Aorta (tissue), 5 donors: ENCODE results near the gene ACTBL2. TPM values are rescaled to one million over a fixed set of nuclear protein-coding genes. Genes with fewer than 3 reads are reported as not detected.
"Not testable (repeated sequence)": the region's sequence is repeated elsewhere in the genome, so short reads cannot be mapped to it uniquely, and the experiment has no call there.

Experiments used
- ATAC-seq: fragments of 200-7000 bp; cut with Tn5 transposase; one replicate; pipeline ENCODE4 v1.9.1; 2022; ENCODE audit warnings: moderate library complexity; ENCODE audit not compliant: low FRiP score
- DNase-seq, 2 donors: peaks; one replicate each; pipeline ENCODE4 v3.0.0-alpha.2; 2020
- H3K27ac ChIP-seq, 2 donors: one replicate each; pipeline ENCODE4 v1.5.1; 2013; ENCODE audit warnings: low read length in 2 of 2, mild to moderate bottlenecking in 2 of 2, moderate library complexity in 2 of 2, control low read depth in 1 of 2, inconsistent platforms in 1 of 2, low read depth in 1 of 2
- H3K27me3 ChIP-seq, 2 donors: one replicate each; pipeline ENCODE4 v1.6.1; 2013; ENCODE audit warnings: control low read depth in 1 of 2, low read length in 1 of 2, mild to moderate bottlenecking in 1 of 2, moderate library complexity in 1 of 2; ENCODE audit not compliant: insufficient read depth in 2 of 2, control insufficient read depth in 1 of 2
- H3K36me3 ChIP-seq, 2 donors: one replicate each; pipeline ENCODE4 v1.6.1; 2013; ENCODE audit warnings: control low read depth in 1 of 2, low read length in 1 of 2, mild to moderate bottlenecking in 1 of 2; ENCODE audit not compliant: insufficient read depth in 2 of 2, control insufficient read depth in 1 of 2
- H3K4me1 ChIP-seq, 2 donors: one replicate each; pipeline ENCODE4 v1.6.1; 2013; ENCODE audit warnings: low read length in 2 of 2, control low read depth in 1 of 2, mild to moderate bottlenecking in 1 of 2, moderate library complexity in 1 of 2; ENCODE audit not compliant: insufficient read depth in 2 of 2, control insufficient read depth in 1 of 2
- H3K4me3 ChIP-seq, 2 donors: one replicate each; pipeline ENCODE4 v1.5.1; 2013; ENCODE audit warnings: low read length in 2 of 2, control low read depth in 1 of 2, mild to moderate bottlenecking in 1 of 2
- H3K9me3 ChIP-seq: one replicate; pipeline ENCODE4 v1.6.1; 2013; ENCODE audit warnings: mild to moderate bottlenecking, low read length; ENCODE audit not compliant: control insufficient read depth
- WGBS, 2 donors: extraction: QIAGEN DNeasy Blood & Tissue Kit; methylation state at CpG; one replicate each; pipeline ENCODE4 v1.1.7; 2013; 5-methylcytosine and 5-hydroxymethylcytosine counted together
- intact Hi-C, 2 donors: fragments of 100-400 bp; cut with DNase I; formaldehyde crosslinking; loops; one replicate each; pipeline versions ENCODE4 v1.14.2 to v1.15.0; 2022
- long read RNA-seq, 2 donors: library from polyadenylated mRNA; unstranded; transcript quantifications; one replicate each; pipeline ENCODE4 v2.0.0, GENCODE V29; 2020 to 2021
- polyA plus RNA-seq, 2 donors: library from polyadenylated mRNA; stranded (reverse); fragments of 200-250 nt; gene quantifications; one replicate each; pipeline ENCODE4 v1.2.3, GENCODE V29; 2013
- total RNA-seq, 2 donors: library from RNA; stranded (reverse); fragmentation: NEBNext Ultra II Directional; extraction: Animal tissue kit (Norgen Biotek cat#: 25700); gene quantifications; one replicate each; pipeline ENCODE4 v1.2.1, GENCODE V29; 2021
- donor health status: healthy with polysubstance abuse.
- donor health status: Bipolar disorder and iron deficiency.
- donor health status: DM: no; HTN: no; CAD: no.
- donor health status: DM: no; HTN: no; CAD: no.
- donor health status: DM: yes; HTN: yes; CAD: no.

ACTBL2 gene
- not detected for total RNA-seq
- not detected for polyA plus RNA-seq
- long read RNA-seq, donor 1: 0 reads
- long read RNA-seq, donor 2: 0 reads

- DNase-seq (no peak), ATAC-seq (no peak)
- Histone ChIP-seq H3K27me3 (no peaks in the 10 kb centered on the region), H3K4me3 (no peak within 1 kb of the TSS), H3K36me3 (no peaks in the 10 kb centered on the region), H3K9me3 (no peaks in the 10 kb centered on the region), H3K4me1 (no peaks in the 10 kb centered on the region), H3K27ac (no peak within 1 kb of the TSS)
- intact Hi-C loops: no loop called here
- WGBS, 2 donors: 88 to 93% methylated on average over 5 of the region's 5 CpGs
These were observed at the start of gene ACTBL2 for GRCh38 chr5:57482671-57483106. Gene ACTBL2 (minus strand): TSS chr5:57482811. CDS start chr5:57482707, 104 bp downstream.

GRCh38 chr5:57531333-57531732 is 48.7 kb upstream of the ACTBL2 start:
- H3K27ac ChIP-seq: no peak overlapping the region
- WGBS, 2 donors: 86 to 89% methylated on average over 1 of the region's 1 CpG
- no peaks in the 10 kb centered on the region for H3K4me1 ChIP-seq
- DNase-seq (no peak), ATAC-seq (no peak)
- intact Hi-C loops: no loop called here
- H3K36me3 ChIP-seq: no peaks in the 10 kb centered on the region
- H3K9me3 ChIP-seq: no peaks in the 10 kb centered on the region
- H3K27me3 ChIP-seq: no peaks in the 10 kb centered on the region
- H3K4me3 ChIP-seq: no peak overlapping the region

GRCh38 chr5:57529864-57530263 is 47.3 kb upstream of the ACTBL2 start:
- WGBS, 2 donors: 91 to 97% methylated on average over 4 of the region's 4 CpGs

GRCh38 chr5:57527870-57528269 is 45.3 kb upstream of the ACTBL2 start:
- WGBS, 2 donors: 69 to 74% methylated on average over 4 of the region's 4 CpGs
- Histone ChIP-seq H3K27me3 (no peaks in the 10 kb centered on the region), H3K9me3 (no peaks in the 10 kb centered on the region), H3K4me1 (no peaks in the 10 kb centered on the region), H3K27ac (no peak overlapping the region), H3K36me3 (no peaks in the 10 kb centered on the region), H3K4me3 (no peak overlapping the region)
- DNase-seq (no peak), ATAC-seq (no peak)
- intact Hi-C loops: no loop called here

More at GRCh38 chr5:57529864-57530263, 47.3 kb upstream of the ACTBL2 start:
- Histone ChIP-seq H3K4me3 (no peak overlapping the region), H3K27ac (no peak overlapping the region), H3K36me3 (no peaks in the 10 kb centered on the region), H3K9me3 (no peaks in the 10 kb centered on the region), H3K4me1 (no peaks in the 10 kb centered on the region), H3K27me3 (no peaks in the 10 kb centered on the region)
- ATAC-seq: no peak
- no peak for DNase-seq
- intact Hi-C loops: no loop called here

GRCh38 chr5:57524348-57525060 is 41.9 kb upstream of the ACTBL2 start:
- no peak for DNase-seq
- H3K27ac ChIP-seq: no peak overlapping the region
- H3K4me1 ChIP-seq: no peaks in the 10 kb centered on the region
- intact Hi-C loops: no loop called here
- H3K4me3 ChIP-seq: no peak overlapping the region
- H3K36me3 ChIP-seq: no peaks in the 10 kb centered on the region
- H3K9me3 ChIP-seq: peaks cover 3% of the 10 kb centered on the region
- WGBS, 2 donors: 79 to 80% methylated on average over 6 of the region's 6 CpGs
- no peak for ATAC-seq
- H3K27me3 ChIP-seq: no peaks in the 10 kb centered on the region

GRCh38 chr5:57522477-57522876 is 39.9 kb upstream of the ACTBL2 start:
- WGBS, 2 donors: 93 to 95% methylated on average over 4 of the region's 4 CpGs
- ATAC-seq, H3K27me3 ChIP-seq, intact Hi-C loops, H3K27ac ChIP-seq, H3K9me3 ChIP-seq, H3K4me1 ChIP-seq, DNase-seq, H3K4me3 ChIP-seq, H3K36me3 ChIP-seq: not testable (repeated sequence)

- H3K27me3 ChIP-seq, H3K4me1 ChIP-seq, H3K36me3 ChIP-seq, H3K9me3 ChIP-seq, intact Hi-C loops, H3K27ac ChIP-seq, H3K4me3 ChIP-seq, ATAC-seq, DNase-seq: not testable (repeated sequence)
- WGBS, 2 donors: 97 to 98% methylated on average over 16 to 17 of the region's 17 CpGs
These were observed 35.8 kb upstream of the ACTBL2 start for GRCh38 chr5:57518415-57518814.

GRCh38 chr5:57517250-57517649 is 34.6 kb upstream of the ACTBL2 start:
- intact Hi-C loops: no loop called here
- Histone ChIP-seq H3K9me3 (peaks cover 7% of the 10 kb centered on the region), H3K4me1 (no peaks in the 10 kb centered on the region), H3K27me3 (no peaks in the 10 kb centered on the region), H3K36me3 (peaks cover 0 to 1% of the 10 kb centered on the region in 2 donors), H3K27ac (no peak overlapping the region), H3K4me3 (no peak overlapping the region)
- 85 to 92% methylated on average over 1 of the region's 1 CpG for WGBS, 2 donors
- ATAC-seq (no peak), DNase-seq (no peak)

GRCh38 chr5:57513785-57514184 is 31.2 kb upstream of the ACTBL2 start:
- DNase-seq (no peak), ATAC-seq (no peak)
- Histone ChIP-seq H3K4me1 (no peaks in the 10 kb centered on the region), H3K27me3 (no peaks in the 10 kb centered on the region), H3K9me3 (peaks cover 3% of the 10 kb centered on the region), H3K27ac (no peak overlapping the region), H3K36me3 (peaks cover 0 to 1% of the 10 kb centered on the region in 2 donors), H3K4me3 (no peak overlapping the region)
- intact Hi-C loops: no loop called here
- WGBS, 2 donors: 91 to 95% methylated on average over 2 of the region's 2 CpGs
